GF-D8 (cell line): Measurements from ENCODE around the gene OR1E2.
"Not testable (repeated sequence)": the region's sequence is repeated elsewhere in the genome, so short reads cannot be mapped to it uniquely, and the experiment has no call there.

Experiments used
- DNase-seq: peaks from one replicate; lab custom pipeline; 2025; lab: John Stamatoyannopoulos, UW

OR1E2 gene

GRCh38 chr17:3433741-3434140 is at the start of gene OR1E2:
Gene OR1E2 (minus strand): TSS chr17:3433841. CDS start chr17:3433841, 0 bp downstream.
- no peak for DNase-seq

GRCh38 chr17:3482852-3483251 is 49.2 kb upstream of the OR1E2 start:
- DNase-seq = no peak

GRCh38 chr17:3479988-3480387 is 46.3 kb upstream of the OR1E2 start:
- DNase-seq = no peak

- no peak for DNase-seq
Observed at GRCh38 chr17:3475812-3476610, 42.4 kb upstream of the OR1E2 start, which contains the start of gene ASPA. Gene ASPA (plus strand): TSS chr17:3475997. CDS start chr17:3476160, 163 bp downstream.

- DNase-seq = no peak
Observed at GRCh38 chr17:3475251-3475685, 41.6 kb upstream of the OR1E2 start.

- no peak for DNase-seq
Observed at GRCh38 chr17:3474212-3474611, 40.6 kb upstream of the OR1E2 start.

- DNase-seq = no peak
Observed at GRCh38 chr17:3472137-3472536, 38.5 kb upstream of the OR1E2 start.

GRCh38 chr17:3471599-3471998 is 38.0 kb upstream of the OR1E2 start, which contains the start of gene SPATA22:
Gene SPATA22 (minus strand): TSS chr17:3471819. CDS start chr17:3469325, 2,494 bp downstream.
- no peak for DNase-seq

- no peak for DNase-seq
Observed at GRCh38 chr17:3469529-3469928, 35.9 kb upstream of the OR1E2 start.

GRCh38 chr17:3466355-3466754 is 32.7 kb upstream of the OR1E2 start:
- not testable (repeated sequence) for DNase-seq

GRCh38 chr17:3448059-3448665 is 14.5 kb upstream of the OR1E2 start:
- DNase-seq = no peak

- no peak for DNase-seq
Observed at GRCh38 chr17:3447625-3448024, 14.0 kb upstream of the OR1E2 start.

GRCh38 chr17:3440451-3440850 is 6.8 kb upstream of the OR1E2 start:
- DNase-seq = no peak

GRCh38 chr17:3438368-3438767 is 4.7 kb upstream of the OR1E2 start:
- DNase-seq = no peak

GRCh38 chr17:3433215-3433614 is 426 bp downstream of the OR1E2 start:
- not testable (repeated sequence) for DNase-seq

- DNase-seq = no peak
Observed at GRCh38 chr17:3418222-3418621, 15.4 kb downstream of the OR1E2 start.

- DNase-seq = no peak
Observed at GRCh38 chr17:3415610-3416009, 18.0 kb downstream of the OR1E2 start.

GRCh38 chr17:3412216-3412615 is 21.4 kb downstream of the OR1E2 start:
- not testable (repeated sequence) for DNase-seq

- no peak for DNase-seq
Observed at GRCh38 chr17:3411070-3411469, 22.6 kb downstream of the OR1E2 start, which contains the start of gene OR3A3. Gene OR3A3 (plus strand): TSS chr17:3411370.

- not testable (repeated sequence) for DNase-seq
Observed at GRCh38 chr17:3403856-3404255, 29.8 kb downstream of the OR1E2 start.

GRCh38 chr17:3401786-3402185 is 31.9 kb downstream of the OR1E2 start:
- no peak for DNase-seq

- DNase-seq = no peak
Observed at GRCh38 chr17:3400055-3400454, 33.6 kb downstream of the OR1E2 start.

- no peak for DNase-seq
Observed at GRCh38 chr17:3398310-3398709, 35.3 kb downstream of the OR1E2 start, which contains the start of gene OR1E1. Gene OR1E1 (minus strand): TSS chr17:3398410. CDS start chr17:3398410, 0 bp downstream.
